ENCODE measurements around the gene CKAP2L.
"Not testable (repeated sequence)": the region's sequence is repeated elsewhere in the genome, so short reads cannot be mapped to it uniquely, and the experiment has no call there.

CKAP2L gene

DNA sequence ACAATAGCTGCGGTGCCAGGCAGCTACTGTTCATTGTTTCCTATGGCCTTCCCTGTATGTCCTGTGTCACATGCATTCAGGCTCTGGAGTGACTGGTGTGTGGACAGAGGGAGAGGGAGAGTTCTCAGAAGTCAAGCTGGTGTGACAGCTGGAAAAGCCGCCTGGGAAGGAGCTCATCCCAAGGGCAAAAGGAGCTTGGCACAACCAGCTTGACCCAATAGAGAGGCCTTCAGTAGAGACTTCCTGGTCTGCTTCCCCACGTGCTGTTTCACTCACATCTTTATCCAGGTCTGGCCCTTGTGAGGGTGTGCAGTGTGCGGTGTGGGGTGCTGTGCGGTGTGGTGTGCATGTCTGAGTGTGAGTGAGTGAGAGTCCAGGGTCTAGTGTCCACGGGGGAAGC, 54.7 kb downstream of the CKAP2L start:
- DNase-seq (ENCODE audit: low spot score) = no peak

DNA sequence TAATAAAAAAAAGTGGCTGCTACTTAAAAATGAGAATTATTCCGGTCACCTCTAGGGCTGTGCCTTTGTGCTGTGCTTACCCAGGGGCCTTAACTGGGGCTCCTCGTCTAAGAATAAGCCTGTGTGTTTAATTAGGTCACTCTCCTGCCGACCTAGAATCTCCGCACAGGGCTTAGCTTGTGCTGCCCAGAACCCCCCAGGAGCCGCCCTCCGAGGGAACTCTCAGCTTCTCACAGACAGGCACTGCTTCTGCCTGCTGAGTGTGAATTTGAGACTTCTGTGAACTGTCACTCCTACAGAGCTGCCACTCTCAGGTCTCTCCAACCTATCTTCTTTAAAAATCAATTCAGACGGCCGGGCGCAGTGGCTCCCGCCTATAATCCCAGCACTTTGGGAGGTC, 55.4 kb downstream of the CKAP2L start:
- no peak for DNase-seq (ENCODE audit: low spot score)

DNA sequence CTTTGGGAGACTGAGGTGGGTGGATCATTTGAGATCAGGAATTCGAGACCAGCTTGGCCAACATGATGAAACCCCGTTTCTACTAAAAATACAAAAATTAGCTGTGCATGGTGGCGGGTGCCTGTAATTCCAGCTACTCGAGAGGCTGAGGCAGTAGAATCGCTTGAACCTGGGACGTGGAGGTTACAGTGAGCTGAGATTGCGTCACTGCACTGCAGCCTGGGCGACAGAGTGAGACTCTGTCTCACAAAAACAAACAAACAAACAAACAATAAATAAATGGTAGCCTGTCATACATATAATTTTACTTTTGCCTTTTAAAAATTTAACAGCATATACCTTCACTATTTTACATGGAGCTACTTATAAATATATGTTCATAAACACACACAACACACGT, 57.5 kb downstream of the CKAP2L start:
- DNase-seq (ENCODE audit: low spot score) = not testable (repeated sequence)

DNA sequence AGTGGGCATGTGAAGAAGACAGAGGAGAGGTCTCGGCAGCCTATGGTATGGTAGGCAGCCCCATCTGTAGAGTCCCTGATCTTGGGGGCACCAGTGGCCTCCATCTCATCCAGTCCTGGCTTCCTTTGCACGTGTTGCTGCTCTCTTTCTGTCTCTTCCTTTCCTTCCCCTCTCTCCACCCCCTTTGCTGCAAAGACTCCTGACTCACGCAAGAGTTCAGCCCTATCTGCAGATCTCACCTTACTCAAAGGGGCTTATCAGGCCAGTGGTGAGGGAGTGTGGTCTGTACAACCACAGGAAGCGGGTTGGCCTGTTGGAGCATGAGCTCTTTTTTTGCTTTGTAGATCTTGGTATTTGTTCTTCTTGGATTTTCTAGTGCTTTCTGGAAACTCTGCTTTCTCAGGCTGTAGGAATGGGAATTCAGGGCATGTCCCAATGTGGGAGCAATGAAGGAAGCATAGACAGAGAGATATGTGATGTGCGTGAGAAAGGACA, 58.2 kb downstream of the CKAP2L start:
- no peak for DNase-seq (ENCODE audit: low spot score)

DNA sequence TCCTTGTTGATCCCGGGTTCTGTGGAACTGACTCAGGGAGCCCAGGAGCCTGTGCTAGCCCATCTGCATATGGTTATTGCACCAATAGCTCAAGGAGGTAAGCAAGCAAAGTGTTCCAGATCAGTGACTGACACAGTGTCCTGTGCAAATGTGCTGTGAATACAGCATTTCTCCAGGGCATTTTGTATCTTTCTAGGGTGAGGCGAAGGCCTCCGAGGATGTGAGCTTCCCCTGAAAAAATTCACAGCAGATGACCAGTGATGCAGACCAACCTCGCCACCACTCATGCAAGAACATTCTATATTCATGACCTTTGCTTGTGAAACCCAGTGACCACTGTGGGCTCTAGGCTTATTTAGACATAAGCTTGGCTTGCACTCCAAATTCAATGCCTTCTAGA, 58.8 kb downstream of the CKAP2L start:
- DNase-seq (ENCODE audit: low spot score) = no peak

DNA sequence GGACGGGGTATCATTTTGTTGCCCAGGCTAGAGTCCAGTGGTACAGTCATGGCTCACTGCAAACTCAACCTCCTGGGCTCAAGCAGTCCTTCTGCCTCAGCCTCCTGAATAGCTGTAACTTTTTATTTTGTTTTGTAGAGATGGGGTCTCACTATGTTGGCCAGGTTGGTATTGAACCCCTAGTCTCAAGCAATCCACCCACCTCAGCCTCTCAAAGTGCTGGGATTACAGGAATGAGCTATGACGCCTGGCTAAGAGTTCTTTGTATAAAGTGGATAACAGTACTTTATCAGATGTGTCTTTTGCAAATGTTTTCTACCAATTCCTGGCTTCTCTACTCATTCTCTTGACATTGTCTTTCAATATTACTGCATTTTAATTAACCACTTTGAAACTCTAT, 60.7 kb downstream of the CKAP2L start:
- DNase-seq (ENCODE audit: low spot score) = no peak

DNA sequence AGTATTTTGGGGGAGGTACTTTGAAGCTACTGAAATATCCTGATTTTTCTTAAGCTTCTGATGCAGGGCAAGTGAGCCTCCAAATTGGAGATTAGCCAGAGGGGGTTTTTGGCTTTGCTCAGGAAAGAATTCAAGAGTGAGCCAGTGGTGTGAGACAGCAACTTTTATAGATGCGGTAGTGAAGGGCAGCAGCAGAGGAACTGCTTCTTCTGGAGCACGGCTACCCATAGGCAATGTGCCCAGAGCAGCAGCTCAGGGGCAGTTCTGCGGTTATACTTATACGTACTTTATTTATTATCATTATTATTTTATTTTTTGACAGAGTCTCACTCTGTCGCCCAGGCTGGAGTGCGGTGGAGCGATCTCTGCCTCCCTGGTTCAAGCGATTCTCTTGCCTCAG, 63.4 kb downstream of the CKAP2L start:
- no peak for DNase-seq (ENCODE audit: low spot score)

DNA sequence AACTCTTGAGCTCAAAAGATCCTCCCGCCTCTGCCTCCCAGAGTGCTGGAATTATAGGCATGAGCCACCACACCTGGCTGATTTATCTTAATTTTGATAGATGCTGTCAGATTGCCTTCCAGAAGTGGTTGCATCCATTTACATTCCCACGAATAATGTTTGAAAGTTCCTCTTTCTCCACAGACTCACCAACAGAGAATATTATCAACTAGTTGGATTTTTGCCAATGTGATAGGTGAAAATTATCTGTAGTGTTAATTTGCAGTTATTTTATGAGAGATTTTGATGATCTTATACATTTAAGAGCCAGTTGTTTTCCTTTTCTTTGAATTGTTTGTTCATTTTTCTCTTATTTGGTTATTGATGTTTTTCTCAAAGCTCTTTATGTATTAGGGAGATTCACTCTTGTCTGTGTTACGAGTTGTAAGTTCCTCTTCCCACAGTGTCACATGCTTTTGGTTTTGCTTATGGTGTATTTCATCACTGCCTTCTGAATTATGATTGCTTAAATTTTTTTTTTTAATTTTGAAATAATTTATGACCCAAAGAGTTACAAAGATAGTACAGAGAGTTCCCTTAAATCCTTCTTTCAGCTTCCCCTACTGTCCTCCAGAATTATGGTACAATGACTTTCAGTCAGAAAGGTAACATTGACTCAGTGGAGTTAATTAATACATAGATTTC, 64.3 kb downstream of the CKAP2L start:
- DNase-seq (ENCODE audit: low spot score) = no peak

DNA sequence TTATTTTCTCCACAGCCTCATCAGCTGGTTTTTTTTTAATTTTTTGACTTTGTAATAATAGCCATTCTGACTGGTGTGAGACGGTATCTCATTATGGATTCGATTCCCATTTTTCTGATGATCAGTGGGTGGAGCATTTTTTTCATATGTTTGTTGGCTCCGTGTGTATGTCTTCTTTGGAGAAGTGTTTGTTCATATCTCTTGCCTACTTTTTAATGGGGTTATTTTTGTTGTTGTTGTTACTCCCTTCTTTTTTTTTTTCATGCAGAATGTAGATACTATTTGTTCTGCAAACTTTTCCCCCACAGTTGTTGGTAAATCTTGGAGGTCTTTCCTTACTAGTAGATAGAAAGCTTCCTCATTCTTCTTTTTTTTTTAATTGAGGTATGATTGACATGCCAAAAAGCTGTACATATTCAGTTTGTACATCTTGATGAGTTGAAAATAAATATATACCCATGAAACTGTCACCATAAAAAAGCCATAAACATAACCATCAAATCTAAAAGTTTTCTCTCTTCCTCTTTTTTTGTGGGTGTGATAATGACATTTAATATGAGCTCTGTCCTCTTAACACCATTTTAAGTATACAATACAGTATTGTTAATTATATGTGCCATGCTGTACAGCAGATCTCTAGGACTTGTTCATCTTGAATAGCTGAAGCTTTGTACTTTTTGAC, 65.4 kb downstream of the CKAP2L start:
- no peak for DNase-seq (ENCODE audit: low spot score)

DNA sequence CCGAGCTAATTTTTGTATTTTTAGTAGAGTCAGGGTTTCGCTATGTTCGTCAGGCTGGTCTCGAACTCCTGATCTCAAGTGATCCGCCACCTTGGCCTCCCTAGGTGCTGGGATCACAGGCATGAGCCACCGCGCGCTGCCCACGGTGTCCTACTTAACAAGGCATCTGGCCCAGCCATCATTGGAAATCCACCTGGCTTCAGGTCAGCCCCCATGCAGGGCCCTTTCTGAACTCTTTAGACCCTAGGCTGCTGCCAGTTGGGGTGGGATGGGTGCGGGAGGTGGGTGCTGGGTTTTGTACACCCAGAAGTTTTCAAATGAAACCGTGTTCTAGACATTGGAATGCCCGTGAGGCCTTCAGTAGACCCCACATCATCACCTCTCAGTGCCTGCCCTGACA, 70.2 kb downstream of the CKAP2L start:
- DNase-seq (ENCODE audit: low spot score) = no peak

DNA sequence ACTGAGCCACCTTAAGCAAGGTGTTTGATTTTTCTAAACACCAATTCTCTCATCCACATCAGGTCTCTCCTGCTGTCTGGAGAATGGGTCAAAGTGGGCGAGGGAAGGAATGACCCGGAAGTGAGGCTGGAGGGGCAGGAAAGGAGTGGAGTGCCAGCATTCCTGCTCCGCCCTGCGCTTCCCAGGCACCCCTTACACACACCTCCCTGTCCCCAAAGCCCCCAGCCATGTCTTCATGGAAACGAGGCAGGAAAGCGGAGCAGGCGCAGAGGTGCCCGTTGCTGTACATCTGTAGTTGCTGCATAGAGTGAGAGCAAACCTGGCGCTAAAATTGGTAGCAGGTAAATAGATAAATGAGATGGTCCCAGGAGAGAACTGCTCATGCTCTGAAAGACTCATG, 70.8 kb downstream of the CKAP2L start:
- DNase-seq (ENCODE audit: low spot score) = no peak

DNA sequence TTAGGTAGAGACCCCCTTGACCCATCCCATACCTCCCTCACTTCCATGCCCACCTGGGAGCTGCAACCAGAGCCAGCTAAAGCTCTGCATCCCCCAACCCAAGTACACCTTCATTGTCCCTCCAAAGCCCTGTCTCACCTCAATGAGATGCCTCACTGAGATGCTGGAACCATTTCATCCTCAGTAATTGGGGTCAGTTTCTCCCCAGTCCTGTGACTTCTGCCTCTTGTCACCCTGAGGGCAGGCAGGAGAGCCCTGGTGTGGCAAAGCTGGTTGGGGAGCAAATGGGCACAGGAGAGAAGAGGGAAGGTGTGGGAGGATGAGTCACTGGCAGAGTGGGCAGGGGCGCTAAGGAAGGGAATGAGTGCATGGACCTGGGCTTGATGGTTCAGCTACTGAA, 71.5 kb downstream of the CKAP2L start:
- DNase-seq (ENCODE audit: low spot score) = no peak

DNA sequence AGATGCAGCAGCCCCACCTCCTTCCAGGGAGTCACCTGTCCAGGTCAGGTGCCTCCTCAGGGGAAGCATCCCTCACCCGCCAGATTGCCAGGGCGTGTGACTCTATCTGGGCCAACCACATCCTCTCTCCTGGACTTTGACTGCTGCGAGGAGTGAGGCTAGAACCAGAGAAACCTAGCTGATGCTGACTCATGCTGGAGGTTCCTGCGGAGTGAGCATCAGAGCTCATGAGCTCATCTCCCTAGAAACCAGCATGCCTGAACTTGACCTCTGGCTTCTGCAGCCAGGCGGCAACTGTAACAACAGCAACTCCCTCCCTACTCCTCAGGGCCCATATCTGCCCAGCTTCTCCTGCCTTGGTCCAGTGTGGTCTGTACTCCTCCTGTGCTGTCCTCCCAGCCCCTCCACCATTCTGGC, 71.9 kb downstream of the CKAP2L start:
- peak; percentile 55 for DNase-seq (ENCODE audit: low spot score)

DNA sequence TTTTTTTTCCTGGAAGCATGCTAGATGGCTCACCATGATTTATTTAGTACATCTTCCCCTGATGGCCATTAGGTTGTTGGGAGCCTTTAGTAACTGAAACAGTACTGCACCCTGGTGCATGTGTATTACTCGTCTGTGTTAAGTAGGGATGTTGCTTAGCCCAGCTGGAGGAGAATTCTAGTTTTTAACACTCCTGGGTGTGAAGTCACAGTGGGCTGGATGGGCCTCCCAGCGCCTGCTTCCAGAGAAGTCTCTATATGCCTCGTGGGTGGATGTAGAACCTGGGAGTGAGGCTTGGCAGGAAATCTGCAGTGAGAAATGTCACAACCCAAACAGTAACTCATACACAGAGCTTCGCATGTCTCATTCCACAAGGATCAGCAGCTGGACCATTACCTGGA, 72.5 kb downstream of the CKAP2L start:
- DNase-seq (ENCODE audit: low spot score) = no peak

DNA sequence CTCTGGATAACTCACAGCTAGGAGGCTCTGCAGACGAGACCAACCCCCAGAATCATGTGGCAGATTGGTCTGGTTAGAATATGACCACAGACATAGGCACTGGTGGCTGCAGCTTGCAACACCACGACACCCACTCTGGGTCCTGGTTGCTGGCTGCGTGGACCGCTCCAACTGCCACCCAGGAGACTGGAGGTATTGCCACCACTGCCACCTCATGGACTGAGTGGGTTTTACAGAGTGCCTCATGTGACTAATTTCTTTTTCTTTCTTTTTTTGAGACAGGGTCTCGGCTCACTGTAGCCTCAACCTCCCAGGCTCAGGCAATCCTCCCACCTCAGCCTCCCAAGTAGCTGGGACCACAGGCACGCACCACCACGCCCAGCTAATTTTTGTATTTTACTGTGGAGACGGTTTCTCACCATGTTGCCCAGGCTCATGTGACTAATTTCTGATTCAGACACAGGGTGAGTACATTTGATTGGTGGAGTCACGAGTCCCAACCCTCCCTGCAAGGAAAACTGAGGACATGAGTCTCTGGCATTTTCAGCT, 73.5 kb downstream of the CKAP2L start:
- DNase-seq (ENCODE audit: low spot score) = peak; percentile 40

DNA sequence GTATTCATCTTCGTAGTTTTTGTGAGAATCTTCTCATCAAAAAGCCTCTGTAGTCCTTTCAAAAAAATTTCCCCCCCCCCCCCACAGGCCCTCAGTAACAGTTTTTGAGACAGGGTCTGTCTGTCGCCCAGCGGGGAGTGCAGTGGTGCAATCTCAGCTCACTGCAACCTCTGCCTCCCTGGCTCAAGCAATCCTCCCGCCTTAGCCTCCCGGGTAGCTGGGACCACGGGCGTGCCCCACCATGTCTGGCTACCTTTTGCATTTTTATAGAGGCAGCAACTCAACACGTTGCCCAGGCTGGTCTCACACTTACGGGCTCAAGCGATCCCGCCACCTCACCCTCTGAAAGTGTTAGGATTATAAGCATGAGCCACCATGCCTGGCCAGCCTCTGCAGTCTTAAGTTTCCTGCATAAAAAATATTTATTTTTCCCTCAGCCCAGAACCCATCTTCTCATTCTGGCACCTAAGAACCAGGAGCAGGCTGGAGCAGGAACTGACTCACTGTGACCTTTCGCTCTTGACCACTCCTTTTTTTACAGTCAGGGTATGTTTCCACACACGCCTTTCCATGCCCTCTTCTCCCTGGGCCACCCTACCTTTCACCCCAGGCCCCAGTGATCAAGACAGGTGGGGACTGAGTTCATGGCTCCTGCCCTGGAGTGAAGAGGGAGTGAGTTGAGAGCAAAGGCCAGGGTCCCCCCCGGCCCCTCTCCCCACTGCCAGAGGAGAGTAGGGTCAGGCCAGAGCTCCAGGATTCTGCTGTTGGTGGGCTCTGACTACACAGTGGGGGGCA, 76.1 kb downstream of the CKAP2L start:
- no peak for DNase-seq (ENCODE audit: low spot score)

DNA sequence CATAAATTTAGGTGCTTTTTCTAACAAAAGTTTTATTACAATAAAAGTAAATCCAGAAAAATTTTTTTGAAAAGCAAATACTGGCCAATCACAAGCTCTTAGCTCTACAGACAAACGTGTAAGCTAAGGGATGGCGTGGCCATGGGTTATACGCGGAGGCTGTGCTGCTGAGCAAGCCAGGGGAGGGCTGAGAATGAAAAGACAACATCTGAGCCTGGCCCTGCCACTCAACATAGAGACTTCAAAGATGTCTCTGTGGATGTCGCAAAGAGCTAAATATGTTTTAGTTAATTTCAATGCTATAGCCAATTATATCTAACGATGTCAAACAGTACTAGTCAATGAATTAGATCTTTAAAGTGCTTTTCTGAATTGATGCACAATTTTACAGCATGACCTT, 76.9 kb downstream of the CKAP2L start:
- DNase-seq (ENCODE audit: low spot score) = no peak
